Osteoblast (primary cell): ENCODE measurements around the gene ARHGAP28. TPM values are rescaled to one million over a fixed set of nuclear protein-coding genes. Genes with fewer than 3 reads are reported as not detected.

Experiments used
- DNase-seq: peaks from one replicate; pipeline ENCODE4 v3.0.0; 2011; ENCODE audit warnings: low spot score, mixed read lengths; ENCODE audit not compliant: insufficient read length; ENCODE audit errors: missing footprints
- H2AFZ ChIP-seq: 2 replicates; pipeline ENCODE4 v1.6.0; 2011; ENCODE audit warnings: mild to moderate bottlenecking, low read length
- H3K27ac ChIP-seq: 2 replicates; pipeline ENCODE4 v1.5.1; 2011; ENCODE audit warnings: mild to moderate bottlenecking, low read depth, low read length, moderate library complexity
- H3K27me3 ChIP-seq: 2 replicates; pipeline ENCODE4 v1.6.0; 2012; ENCODE audit warnings: mild to moderate bottlenecking, control low read depth, inconsistent platforms, low read length, moderate library complexity; ENCODE audit not compliant: insufficient read depth
- H3K36me3 ChIP-seq: 2 replicates; pipeline ENCODE4 v1.5.1; 2011; ENCODE audit warnings: mild to moderate bottlenecking, low read length, control low read depth, moderate library complexity; ENCODE audit not compliant: insufficient read depth
- H3K4me1 ChIP-seq: 2 replicates; pipeline ENCODE4 v1.5.1; 2011; ENCODE audit warnings: mild to moderate bottlenecking, low read length, control low read depth, moderate library complexity; ENCODE audit not compliant: insufficient read depth
- H3K4me2 ChIP-seq: 2 replicates; pipeline ENCODE4 v1.6.0; 2011; ENCODE audit warnings: mild to moderate bottlenecking, low read length; ENCODE audit not compliant: insufficient read depth
- H3K4me3 ChIP-seq: fragments of 200-600 bp; sonication (generic); 3 replicates; pipeline ENCODE4 v1.5.1; 2012; ENCODE audit warnings: mild to moderate bottlenecking, low read length, inconsistent platforms; ENCODE audit not compliant: insufficient read depth
- H3K79me2 ChIP-seq: 2 replicates; pipeline ENCODE4 v1.6.0; 2012; ENCODE audit warnings: mild to moderate bottlenecking, low read length, control low read depth, inconsistent platforms; ENCODE audit not compliant: insufficient read depth
- H3K9me3 ChIP-seq: 2 replicates; pipeline ENCODE4 v1.5.1; 2011; ENCODE audit warnings: low read depth, low read length, control low read depth
- H4K20me1 ChIP-seq: 2 replicates; pipeline ENCODE4 v1.6.0; 2012; ENCODE audit warnings: mild to moderate bottlenecking, low read length, control low read depth; ENCODE audit not compliant: insufficient read depth
- total RNA-seq: library from RNA; depleted of rRNA; stranded (reverse); fragments of >200 nt; gene quantifications from 2 replicates; pipeline ENCODE4 v1.2.3, GENCODE V29; 2012
- TF ChIP-seq, protein P1 (sequence below): IDR thresholded peaks from 2 replicates; pipeline ENCODE4 v1.5.1; 2011; ENCODE audit warnings: mild to moderate bottlenecking, low read depth, low read length, moderate library complexity; ENCODE audit errors: extremely low read depth

Gene ARHGAP28
- total RNA-seq, 1 donor: 23.9 TPM

- H3K36me3 ChIP-seq: no peaks in the 10 kb centered on the region
- TF ChIP-seq, protein P1, sequence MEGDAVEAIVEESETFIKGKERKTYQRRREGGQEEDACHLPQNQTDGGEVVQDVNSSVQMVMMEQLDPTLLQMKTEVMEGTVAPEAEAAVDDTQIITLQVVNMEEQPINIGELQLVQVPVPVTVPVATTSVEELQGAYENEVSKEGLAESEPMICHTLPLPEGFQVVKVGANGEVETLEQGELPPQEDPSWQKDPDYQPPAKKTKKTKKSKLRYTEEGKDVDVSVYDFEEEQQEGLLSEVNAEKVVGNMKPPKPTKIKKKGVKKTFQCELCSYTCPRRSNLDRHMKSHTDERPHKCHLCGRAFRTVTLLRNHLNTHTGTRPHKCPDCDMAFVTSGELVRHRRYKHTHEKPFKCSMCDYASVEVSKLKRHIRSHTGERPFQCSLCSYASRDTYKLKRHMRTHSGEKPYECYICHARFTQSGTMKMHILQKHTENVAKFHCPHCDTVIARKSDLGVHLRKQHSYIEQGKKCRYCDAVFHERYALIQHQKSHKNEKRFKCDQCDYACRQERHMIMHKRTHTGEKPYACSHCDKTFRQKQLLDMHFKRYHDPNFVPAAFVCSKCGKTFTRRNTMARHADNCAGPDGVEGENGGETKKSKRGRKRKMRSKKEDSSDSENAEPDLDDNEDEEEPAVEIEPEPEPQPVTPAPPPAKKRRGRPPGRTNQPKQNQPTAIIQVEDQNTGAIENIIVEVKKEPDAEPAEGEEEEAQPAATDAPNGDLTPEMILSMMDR: no peak
- no peak for DNase-seq
- no peak overlapping the region for H3K27ac ChIP-seq
- no peak overlapping the region for H3K4me2 ChIP-seq
- H2AFZ ChIP-seq: no peak overlapping the region
- no peaks in the 10 kb centered on the region for H3K9me3 ChIP-seq
- H3K4me1 ChIP-seq: no peaks in the 10 kb centered on the region
- no peaks in the 10 kb centered on the region for H3K79me2 ChIP-seq
- H4K20me1 ChIP-seq: no peaks in the 10 kb centered on the region
- no peak overlapping the region for H3K4me3 ChIP-seq
- H3K27me3 ChIP-seq: no peaks in the 10 kb centered on the region
Measured at GRCh38 chr18:6941996-6942395, 212.5 kb downstream of the ARHGAP28 start.

GRCh38 chr18:6942742-6943141, 213.2 kb downstream of the ARHGAP28 start:
- no peaks in the 10 kb centered on the region for H3K36me3 ChIP-seq
- H3K27me3 ChIP-seq: no peaks in the 10 kb centered on the region
- no peak for DNase-seq
- H3K4me2 ChIP-seq: no peak overlapping the region
- H3K79me2 ChIP-seq: no peaks in the 10 kb centered on the region
- H4K20me1 ChIP-seq: no peaks in the 10 kb centered on the region
- no peaks in the 10 kb centered on the region for H3K9me3 ChIP-seq
- no peak overlapping the region for H2AFZ ChIP-seq
- TF ChIP-seq, protein P1: no peak
- H3K27ac ChIP-seq: no peak overlapping the region
- H3K4me3 ChIP-seq: no peak overlapping the region
- no peaks in the 10 kb centered on the region for H3K4me1 ChIP-seq

- Histone ChIP-seq H2AFZ (no peak overlapping the region), H3K27ac (no peak overlapping the region), H3K36me3 (no peaks in the 10 kb centered on the region), H3K9me3 (no peaks in the 10 kb centered on the region), H4K20me1 (no peaks in the 10 kb centered on the region), H3K4me2 (no peak overlapping the region), H3K4me3 (no peak overlapping the region), H3K27me3 (no peaks in the 10 kb centered on the region), H3K79me2 (no peaks in the 10 kb centered on the region), H3K4me1 (no peaks in the 10 kb centered on the region)
- DNase-seq: no peak
- TF ChIP-seq, protein P1: no peak
Measured at GRCh38 chr18:6943143-6943542, 213.6 kb downstream of the ARHGAP28 start.

- H3K4me3 ChIP-seq: no peak overlapping the region
- H4K20me1 ChIP-seq: no peaks in the 10 kb centered on the region
- H2AFZ ChIP-seq: no peak overlapping the region
- TF ChIP-seq, protein P1: no peak
- no peaks in the 10 kb centered on the region for H3K9me3 ChIP-seq
- H3K79me2 ChIP-seq: no peaks in the 10 kb centered on the region
- H3K4me1 ChIP-seq: no peaks in the 10 kb centered on the region
- H3K27ac ChIP-seq: no peak overlapping the region
- peaks cover 2% of the 10 kb centered on the region for H3K36me3 ChIP-seq
- no peak for DNase-seq
- H3K27me3 ChIP-seq: no peaks in the 10 kb centered on the region
- no peak overlapping the region for H3K4me2 ChIP-seq
Measured at GRCh38 chr18:6947338-6948030, 218.0 kb downstream of the ARHGAP28 start.
